NCI-H69 (cell line): ENCODE results near the gene PGAP3.

Experiments
- DNase-seq: peaks from one replicate; lab custom pipeline; 2025; lab: John Stamatoyannopoulos, UW

The PGAP3 gene

GRCh38 chr17:39696731-39697130 lies 8.9 kb upstream of the PGAP3 start:
- no peak for DNase-seq

- DNase-seq = no peak
Measured at GRCh38 chr17:39695089-39695474, 7.2 kb upstream of the PGAP3 start.

GRCh38 chr17:39694593-39694992 lies 6.7 kb upstream of the PGAP3 start:
- DNase-seq = no peak

- DNase-seq = no peak
Measured at GRCh38 chr17:39688945-39689344, 1.1 kb upstream of the PGAP3 start.

- no peak for DNase-seq
Measured at GRCh38 chr17:39688475-39688835, 598 bp upstream of the PGAP3 start.

- no peak for DNase-seq
Measured at GRCh38 chr17:39687101-39687545, 734 bp downstream of the PGAP3 start.

GRCh38 chr17:39684369-39685192 lies 3.3 kb downstream of the PGAP3 start:
- DNase-seq = no peak

- DNase-seq = no peak
Measured at GRCh38 chr17:39683295-39683939, 4.4 kb downstream of the PGAP3 start.

- no peak for DNase-seq
Measured at GRCh38 chr17:39679521-39680192, 8.2 kb downstream of the PGAP3 start.

- no peak for DNase-seq
Measured at GRCh38 chr17:39678340-39679116, 9.3 kb downstream of the PGAP3 start.

- DNase-seq = peak; percentile 10
Measured at GRCh38 chr17:39677542-39678339, 10.1 kb downstream of the PGAP3 start.

- DNase-seq = no peak
Measured at GRCh38 chr17:39677072-39677471, 10.8 kb downstream of the PGAP3 start.

GRCh38 chr17:39676198-39676819 lies 11.5 kb downstream of the PGAP3 start:
- peak; percentile 85 for DNase-seq

- DNase-seq = peak; percentile 24
Measured at GRCh38 chr17:39675390-39676082, 12.3 kb downstream of the PGAP3 start.

GRCh38 chr17:39674702-39675389 lies 13.0 kb downstream of the PGAP3 start:
- peak; percentile 87 for DNase-seq

GRCh38 chr17:39674179-39674578 lies 13.7 kb downstream of the PGAP3 start:
- no peak for DNase-seq

- DNase-seq = no peak
Measured at GRCh38 chr17:39673335-39674081, 14.3 kb downstream of the PGAP3 start.

GRCh38 chr17:39672522-39673334 lies 15.1 kb downstream of the PGAP3 start:
- DNase-seq = no peak
